ENCODE measurements around the gene HELZ2.

DNA sequence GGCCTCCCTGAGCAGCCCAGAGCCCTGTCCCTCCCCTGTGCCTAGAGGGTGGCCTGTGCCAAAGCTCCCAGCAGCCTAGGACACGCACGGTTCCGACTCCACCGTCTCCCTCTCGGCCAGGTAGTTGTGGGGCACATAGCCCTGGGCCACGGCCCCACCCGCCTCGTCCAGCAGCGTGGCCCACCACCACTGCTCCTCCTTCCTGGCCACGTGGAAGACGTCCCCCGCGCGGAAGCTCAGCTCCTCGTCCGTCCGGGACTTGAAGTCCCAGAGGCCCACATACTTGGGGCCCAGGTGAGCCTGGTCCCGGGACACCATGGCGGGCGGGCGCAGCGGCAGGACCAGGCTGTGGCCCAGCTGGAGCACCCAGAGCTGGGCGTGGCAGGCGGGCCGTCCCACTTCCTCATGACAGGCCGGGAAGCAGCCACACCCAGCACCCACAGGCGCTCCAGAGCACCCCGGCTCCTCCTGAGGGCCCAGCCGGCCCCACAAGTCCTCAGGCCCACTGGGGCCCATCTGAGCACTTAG lies 37.0 kb downstream of the HELZ2 start, which contains the start of gene PTK6:
- TF ChIP-seq, protein P1, sequence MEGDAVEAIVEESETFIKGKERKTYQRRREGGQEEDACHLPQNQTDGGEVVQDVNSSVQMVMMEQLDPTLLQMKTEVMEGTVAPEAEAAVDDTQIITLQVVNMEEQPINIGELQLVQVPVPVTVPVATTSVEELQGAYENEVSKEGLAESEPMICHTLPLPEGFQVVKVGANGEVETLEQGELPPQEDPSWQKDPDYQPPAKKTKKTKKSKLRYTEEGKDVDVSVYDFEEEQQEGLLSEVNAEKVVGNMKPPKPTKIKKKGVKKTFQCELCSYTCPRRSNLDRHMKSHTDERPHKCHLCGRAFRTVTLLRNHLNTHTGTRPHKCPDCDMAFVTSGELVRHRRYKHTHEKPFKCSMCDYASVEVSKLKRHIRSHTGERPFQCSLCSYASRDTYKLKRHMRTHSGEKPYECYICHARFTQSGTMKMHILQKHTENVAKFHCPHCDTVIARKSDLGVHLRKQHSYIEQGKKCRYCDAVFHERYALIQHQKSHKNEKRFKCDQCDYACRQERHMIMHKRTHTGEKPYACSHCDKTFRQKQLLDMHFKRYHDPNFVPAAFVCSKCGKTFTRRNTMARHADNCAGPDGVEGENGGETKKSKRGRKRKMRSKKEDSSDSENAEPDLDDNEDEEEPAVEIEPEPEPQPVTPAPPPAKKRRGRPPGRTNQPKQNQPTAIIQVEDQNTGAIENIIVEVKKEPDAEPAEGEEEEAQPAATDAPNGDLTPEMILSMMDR (IDR thresholded peaks at IDR 0.05): no peak
- no peak for TF ChIP-seq EP300 (IDR thresholded peaks at IDR 0.05)
- TF ChIP-seq POLR2A (IDR thresholded peaks at IDR 0.05): no peak
